KMS-11 (cell line): ENCODE results near the gene NSF.

Source experiments
- H2AFZ ChIP-seq: fragments of 200-600 bp; sonication (generic); 2 replicates; pipeline ENCODE4 v1.6.1; 2016; ENCODE audit warnings: antibody characterized with exemption, mixed run types, low read depth
- H3K27ac ChIP-seq: fragments of 200-600 bp; sonication (generic); 2 replicates; pipeline ENCODE4 v1.6.1; 2016; ENCODE audit warnings: mild to moderate bottlenecking, mixed run types
- H3K27me3 ChIP-seq: fragments of 200-600 bp; sonication (generic); 2 replicates; pipeline ENCODE4 v1.6.1; 2017; ENCODE audit warnings: mild to moderate bottlenecking, low read depth, mixed run types, moderate library complexity; ENCODE audit not compliant: insufficient read depth
- H3K36me3 ChIP-seq: fragments of 200-600 bp; sonication (generic); 2 replicates; pipeline ENCODE4 v1.6.1; 2017; ENCODE audit warnings: mild to moderate bottlenecking, mixed run types; ENCODE audit not compliant: insufficient read depth
- H3K4me1 ChIP-seq: fragments of 200-600 bp; sonication (generic); 2 replicates; pipeline ENCODE4 v1.6.1; 2016; ENCODE audit warnings: mild to moderate bottlenecking, low read depth, mixed run types; ENCODE audit not compliant: poor library complexity, severe bottlenecking
- H3K4me2 ChIP-seq: fragments of 200-600 bp; sonication (generic); 2 replicates; pipeline ENCODE4 v1.7.0; 2016; ENCODE audit warnings: mild to moderate bottlenecking, mixed run types
- H3K4me3 ChIP-seq: fragments of 200-600 bp; sonication (generic); IDR thresholded peaks from 2 replicates; pipeline ENCODE4 v1.6.1; 2017; ENCODE audit warnings: low read depth, low read length, mixed read lengths; ENCODE audit not compliant: insufficient read depth
- H3K79me2 ChIP-seq: fragments of 200-600 bp; sonication (generic); 2 replicates; pipeline ENCODE4 v1.6.1; 2016; ENCODE audit warnings: low read depth, mixed run types; ENCODE audit not compliant: insufficient read depth
- H3K9ac ChIP-seq: fragments of 200-600 bp; sonication (generic); 2 replicates; pipeline ENCODE4 v1.6.1; 2016; ENCODE audit warnings: mild to moderate bottlenecking, mixed run types
- H4K20me1 ChIP-seq: fragments of 200-600 bp; sonication (generic); 2 replicates; pipeline ENCODE4 v1.6.1; 2016; ENCODE audit warnings: mild to moderate bottlenecking, mixed run types; ENCODE audit not compliant: insufficient read depth
- TF ChIP-seq, protein P1 (sequence below): fragments of 200-600 bp; sonication (generic); conservative IDR thresholded peaks from 2 replicates; pipeline ENCODE4 v1.6.1; 2017; ENCODE audit warnings: low read depth, mild to moderate bottlenecking, antibody characterized with exemption, low read length, moderate library complexity, mixed read lengths

The NSF gene

GRCh38 chr17:46722662-46723285 is 132.3 kb downstream of the NSF start:
- H3K4me2 ChIP-seq, result no peak overlapping the region
- no peak overlapping the region for H3K9ac ChIP-seq
- H3K79me2 ChIP-seq, result no peaks in the 10 kb centered on the region
- H3K27me3 ChIP-seq, result no peaks in the 10 kb centered on the region
- H2AFZ ChIP-seq, result no peak overlapping the region
- H3K36me3 ChIP-seq, result no peaks in the 10 kb centered on the region
- no peaks in the 10 kb centered on the region for H4K20me1 ChIP-seq
- no peak overlapping the region for H3K27ac ChIP-seq
- TF ChIP-seq, protein P1, sequence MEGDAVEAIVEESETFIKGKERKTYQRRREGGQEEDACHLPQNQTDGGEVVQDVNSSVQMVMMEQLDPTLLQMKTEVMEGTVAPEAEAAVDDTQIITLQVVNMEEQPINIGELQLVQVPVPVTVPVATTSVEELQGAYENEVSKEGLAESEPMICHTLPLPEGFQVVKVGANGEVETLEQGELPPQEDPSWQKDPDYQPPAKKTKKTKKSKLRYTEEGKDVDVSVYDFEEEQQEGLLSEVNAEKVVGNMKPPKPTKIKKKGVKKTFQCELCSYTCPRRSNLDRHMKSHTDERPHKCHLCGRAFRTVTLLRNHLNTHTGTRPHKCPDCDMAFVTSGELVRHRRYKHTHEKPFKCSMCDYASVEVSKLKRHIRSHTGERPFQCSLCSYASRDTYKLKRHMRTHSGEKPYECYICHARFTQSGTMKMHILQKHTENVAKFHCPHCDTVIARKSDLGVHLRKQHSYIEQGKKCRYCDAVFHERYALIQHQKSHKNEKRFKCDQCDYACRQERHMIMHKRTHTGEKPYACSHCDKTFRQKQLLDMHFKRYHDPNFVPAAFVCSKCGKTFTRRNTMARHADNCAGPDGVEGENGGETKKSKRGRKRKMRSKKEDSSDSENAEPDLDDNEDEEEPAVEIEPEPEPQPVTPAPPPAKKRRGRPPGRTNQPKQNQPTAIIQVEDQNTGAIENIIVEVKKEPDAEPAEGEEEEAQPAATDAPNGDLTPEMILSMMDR, result no peak
- H3K4me1 ChIP-seq, result no peaks in the 10 kb centered on the region
- no peak overlapping the region for H3K4me3 ChIP-seq

DNA sequence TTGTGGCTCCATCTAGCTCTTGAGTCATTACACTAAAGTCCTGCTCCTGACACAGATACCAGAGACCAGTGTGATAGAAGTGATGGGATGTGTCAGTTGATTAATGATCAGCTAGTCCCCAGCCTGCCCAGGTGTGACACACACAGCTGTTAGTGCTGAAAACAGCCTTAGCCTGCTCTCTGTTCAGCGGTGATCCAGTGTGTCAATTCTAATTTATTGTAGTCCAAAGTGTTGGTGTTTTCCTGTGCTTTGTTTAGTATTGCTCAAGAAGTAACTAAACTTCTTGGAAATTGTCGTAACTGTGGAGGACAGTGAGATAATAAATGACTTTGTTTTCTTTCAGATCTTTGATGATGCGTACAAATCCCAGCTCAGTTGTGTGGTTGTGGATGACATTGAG is 135.7 kb downstream of the NSF start:
- Histone ChIP-seq H3K27me3 (no peaks in the 10 kb centered on the region), H3K9ac (no peak overlapping the region), H3K4me3 (no peak overlapping the region), H3K36me3 (no peaks in the 10 kb centered on the region), H2AFZ (no peak overlapping the region), H3K4me1 (no peaks in the 10 kb centered on the region), H3K4me2 (no peak overlapping the region), H3K79me2 (no peaks in the 10 kb centered on the region), H4K20me1 (no peaks in the 10 kb centered on the region), H3K27ac (no peak overlapping the region)
- TF ChIP-seq, protein P1, result no peak

GRCh38 chr17:46727572-46728348 is 137.3 kb downstream of the NSF start:
- no peak overlapping the region for H2AFZ ChIP-seq
- H3K27me3 ChIP-seq, result no peaks in the 10 kb centered on the region
- H3K79me2 ChIP-seq, result no peaks in the 10 kb centered on the region
- H3K4me3 ChIP-seq, result no peak overlapping the region
- H3K27ac ChIP-seq, result no peak overlapping the region
- no peak overlapping the region for H3K4me2 ChIP-seq
- H3K4me1 ChIP-seq, result no peaks in the 10 kb centered on the region
- TF ChIP-seq, protein P1, result no peak
- no peaks in the 10 kb centered on the region for H3K36me3 ChIP-seq
- no peak overlapping the region for H3K9ac ChIP-seq
- H4K20me1 ChIP-seq, result no peaks in the 10 kb centered on the region

- Histone ChIP-seq H3K4me3 (no peak overlapping the region), H3K79me2 (no peaks in the 10 kb centered on the region), H2AFZ (no peak overlapping the region), H3K36me3 (no peaks in the 10 kb centered on the region), H4K20me1 (no peaks in the 10 kb centered on the region), H3K4me2 (no peak overlapping the region), H3K4me1 (no peaks in the 10 kb centered on the region), H3K9ac (no peak overlapping the region), H3K27ac (no peak overlapping the region), H3K27me3 (no peaks in the 10 kb centered on the region)
- TF ChIP-seq, protein P1, result no peak
Measured at GRCh38 chr17:46730026-46730425, 139.6 kb downstream of the NSF start.
